Esophagus muscularis mucosa (tissue), 4 donors: ENCODE data around the gene SYTL2. TPM values are rescaled to one million over a fixed set of nuclear protein-coding genes. Genes with fewer than 3 reads are reported as not detected.

Source experiments
- DNase-seq: peaks from one replicate; pipeline ENCODE4 v3.0.0-alpha.2; 2017; ENCODE audit errors: extremely low spot score
- H3K27ac ChIP-seq, 4 donors: fragments of 200-600 bp; sonication (generic); replicated peaks in 1 of 4; 1 replicate in 3 of 4; 2 replicates in 1 of 4; pipeline ENCODE4 v1.5.1; 2016 to 2019; ENCODE audit warnings: mild to moderate bottlenecking in 1 of 4
- H3K27me3 ChIP-seq, 4 donors: fragments of 200-600 bp; sonication (generic); one replicate each; pipeline versions ENCODE4 v1.5.1 to v1.6.0; 2016 to 2019
- H3K36me3 ChIP-seq, 4 donors: fragments of 200-600 bp; sonication (generic); one replicate each; pipeline ENCODE4 v1.5.1; 2016 to 2019
- H3K4me1 ChIP-seq, 4 donors: fragments of 200-600 bp; sonication (generic); one replicate each; pipeline ENCODE4 v1.5.1; 2016 to 2019
- H3K4me3 ChIP-seq, 4 donors: fragments of 200-600 bp; sonication (generic); 1 replicate in 2 of 4; 2 replicates in 2 of 4; pipeline ENCODE4 v1.5.1; 2016 to 2019; ENCODE audit warnings: mild to moderate bottlenecking in 4 of 4, moderate library complexity in 1 of 4
- H3K9me3 ChIP-seq, 4 donors: fragments of 200-600 bp; sonication (generic); 1 replicate in 3 of 4; 2 replicates in 1 of 4; pipeline ENCODE4 v1.5.1; 2016 to 2019
- CTCF ChIP-seq, 3 experiments: fragments of 200-600 bp in 2 of 3; fragments of 450-650 bp in 1 of 3; sonication (generic) in 2 of 3; IDR thresholded peaks; one replicate each; pipeline ENCODE4 v1.5.1; 2017 to 2019; ENCODE audit warnings: antibody characterized with exemption in 3 of 3, mild to moderate bottlenecking in 2 of 3, moderate library complexity in 1 of 3
- EP300 ChIP-seq: sonication (generic); formaldehyde crosslinking; IDR thresholded peaks from one replicate; pipeline ENCODE4 v1.6.1; 2017; ENCODE audit warnings: antibody characterized with exemption
- POLR2A ChIP-seq: fragments of 450-650 bp; IDR thresholded peaks from one replicate; pipeline ENCODE4 v1.6.1; 2017; ENCODE audit warnings: antibody characterized with exemption, moderate library complexity, mild to moderate bottlenecking, low read depth
- POLR2AphosphoS5 ChIP-seq, 2 donors: sonication (generic); formaldehyde crosslinking; IDR thresholded peaks; one replicate each; pipeline ENCODE4 v1.6.1; 2017; ENCODE audit warnings: antibody characterized with exemption in 2 of 2
- WGBS: methylation state at CpG from one replicate; pipeline ENCODE4 v1.1.5; 2018; 5-methylcytosine and 5-hydroxymethylcytosine counted together
- intact Hi-C: fragments of 100-400 bp; cut with DNase I; formaldehyde crosslinking; loops from one replicate; pipeline ENCODE4 v1.15.1; 2023
- total RNA-seq, 4 donors: library from RNA; depleted of rRNA; stranded (reverse); fragments of >200 nt; gene quantifications; one replicate each; pipeline versions ENCODE4 v1.1.0 to v1.2.1, GENCODE V29; 2016

Gene SYTL2
- total RNA-seq, 4 donors from 2014 or later = 7.1 to 10.4 (median 8.8) TPM

GRCh38 chr11:85809191-85809590 is 1.8 kb downstream of the SYTL2 start:
- H3K27ac ChIP-seq = no peak overlapping the region
- H3K9me3 ChIP-seq = no peaks in the 10 kb centered on the region
- H3K36me3 ChIP-seq = no peaks in the 10 kb centered on the region
- H3K27me3 ChIP-seq = no peaks in the 10 kb centered on the region
- no peak for DNase-seq
- intact Hi-C loops = no loop called here
- WGBS = 81% methylated on average over 4 of the region's 4 CpGs
- H3K4me3 ChIP-seq = no peak overlapping the region
- TF ChIP-seq CTCF (IDR thresholded peaks at IDR 0.05) (no peak), POLR2AphosphoS5 (IDR thresholded peaks at IDR 0.05) (no peak), EP300 (no peak), POLR2A (no peak)
- H3K4me1 ChIP-seq = peaks cover 12 to 25% (median 16%) of the 10 kb centered on the region in 4 donors

GRCh38 chr11:85806876-85807275 is 4.1 kb downstream of the SYTL2 start:
- Histone ChIP-seq H3K9me3 (no peaks in the 10 kb centered on the region), H3K27me3 (no peaks in the 10 kb centered on the region)

GRCh38 chr11:85806016-85806415 is 4.9 kb downstream of the SYTL2 start:
- DNase-seq = no peak
- intact Hi-C loops = no loop called here
- Histone ChIP-seq H3K4me1 (peaks cover 7 to 17% (median 10%) of the 10 kb centered on the region in 4 donors), H3K4me3 (no peak overlapping the region), H3K27me3 (no peaks in the 10 kb centered on the region), H3K27ac (no peak overlapping the region), H3K9me3 (no peaks in the 10 kb centered on the region), H3K36me3 (no peaks in the 10 kb centered on the region)
- TF ChIP-seq EP300 (no peak), POLR2A (no peak), POLR2AphosphoS5 (IDR thresholded peaks at IDR 0.05) (no peak), CTCF (IDR thresholded peaks at IDR 0.05) (no peak)

More at GRCh38 chr11:85806876-85807275, 4.1 kb downstream of the SYTL2 start:
- Histone ChIP-seq H3K4me1 (peaks cover 12 to 25% (median 16%) of the 10 kb centered on the region in 4 donors), H3K4me3 (no peak overlapping the region), H3K27ac (no peak overlapping the region), H3K36me3 (no peaks in the 10 kb centered on the region)
- TF ChIP-seq POLR2A = no peak
- no peak for TF ChIP-seq EP300
- TF ChIP-seq POLR2AphosphoS5 (IDR thresholded peaks at IDR 0.05) = no peak
- TF ChIP-seq CTCF (IDR thresholded peaks at IDR 0.05) = no peak
- WGBS = 100% methylated on average over 2 of the region's 2 CpGs
- no peak for DNase-seq
- intact Hi-C loops = no loop called here

GRCh38 chr11:85805387-85805786 is 5.6 kb downstream of the SYTL2 start:
- no peak overlapping the region for H3K4me3 ChIP-seq
- H3K4me1 ChIP-seq = peaks cover 5 to 11% (median 5%) of the 10 kb centered on the region in 4 donors
- TF ChIP-seq CTCF (IDR thresholded peaks at IDR 0.05) = no peak
- TF ChIP-seq POLR2AphosphoS5 (IDR thresholded peaks at IDR 0.05) = no peak
- no peak for TF ChIP-seq EP300
- TF ChIP-seq POLR2A = no peak
- no peak overlapping the region for H3K27ac ChIP-seq
- no peak for DNase-seq
- no peaks in the 10 kb centered on the region for H3K36me3 ChIP-seq
- WGBS = 58% methylated on average over 1 of the region's 1 CpG
- intact Hi-C loops = no loop called here
- H3K27me3 ChIP-seq = no peaks in the 10 kb centered on the region
- H3K9me3 ChIP-seq = no peaks in the 10 kb centered on the region

GRCh38 chr11:85803920-85804319 is 7.0 kb downstream of the SYTL2 start:
- intact Hi-C loops = no loop called here
- no peak for TF ChIP-seq POLR2A
- TF ChIP-seq POLR2AphosphoS5 (IDR thresholded peaks at IDR 0.05) = no peak
- no peak for TF ChIP-seq EP300
- TF ChIP-seq CTCF (IDR thresholded peaks at IDR 0.05) = no peak
- 98% methylated on average over 2 of the region's 2 CpGs for WGBS

More at GRCh38 chr11:85803920-85804319, 7.0 kb downstream of the SYTL2 start:
- no peaks in the 10 kb centered on the region for H3K36me3 ChIP-seq
- no peak for DNase-seq
- H3K4me3 ChIP-seq = no peak overlapping the region
- H3K27me3 ChIP-seq = no peaks in the 10 kb centered on the region
- H3K27ac ChIP-seq = no peak overlapping the region
- no peaks in the 10 kb centered on the region for H3K4me1 ChIP-seq
- no peaks in the 10 kb centered on the region for H3K9me3 ChIP-seq
